KOPT-K1 (cell line): ENCODE results near the gene ZFYVE27.

Source experiments
- H3K27ac ChIP-seq: fragments of 200-600 bp; sonication (generic); 2 replicates; pipeline ENCODE4 v1.5.1; 2016; ENCODE audit warnings: antibody characterized with exemption, mild to moderate bottlenecking, low read depth, low read length; ENCODE audit not compliant: poor library complexity, severe bottlenecking
- H3K36me3 ChIP-seq: fragments of 200-600 bp; sonication (generic); 2 replicates; pipeline ENCODE4 v1.5.1; 2017; ENCODE audit warnings: antibody characterized with exemption, mild to moderate bottlenecking, low read length, moderate library complexity; ENCODE audit not compliant: insufficient read depth
- H3K9me3 ChIP-seq: fragments of 200-600 bp; sonication (generic); 2 replicates; pipeline ENCODE4 v1.5.1; 2017; ENCODE audit warnings: antibody characterized with exemption, low read length, mild to moderate bottlenecking; ENCODE audit not compliant: insufficient read depth, poor library complexity, severe bottlenecking

The ZFYVE27 gene

GRCh38 chr10:97755718-97756117 lies 18.8 kb downstream of the ZFYVE27 start:
- H3K27ac ChIP-seq = no peak overlapping the region
- no peaks in the 10 kb centered on the region for H3K9me3 ChIP-seq
- H3K36me3 ChIP-seq = peaks cover 98% of the 10 kb centered on the region

GRCh38 chr10:97757471-97757870 lies 20.5 kb downstream of the ZFYVE27 start:
- no peaks in the 10 kb centered on the region for H3K9me3 ChIP-seq
- peaks cover 97% of the 10 kb centered on the region for H3K36me3 ChIP-seq
- no peak overlapping the region for H3K27ac ChIP-seq

- Histone ChIP-seq H3K36me3 (peaks cover 84% of the 10 kb centered on the region), H3K27ac (no peak overlapping the region), H3K9me3 (no peaks in the 10 kb centered on the region)
Observed at GRCh38 chr10:97759158-97759887, 22.4 kb downstream of the ZFYVE27 start.

GRCh38 chr10:97759946-97760345 lies 23.0 kb downstream of the ZFYVE27 start:
- no peak overlapping the region for H3K27ac ChIP-seq
- H3K36me3 ChIP-seq = peaks cover 78% of the 10 kb centered on the region
- H3K9me3 ChIP-seq = no peaks in the 10 kb centered on the region

GRCh38 chr10:97760461-97761257 lies 23.7 kb downstream of the ZFYVE27 start:
- no peaks in the 10 kb centered on the region for H3K9me3 ChIP-seq
- peaks cover 71% of the 10 kb centered on the region for H3K36me3 ChIP-seq
- H3K27ac ChIP-seq = no peak overlapping the region

GRCh38 chr10:97761331-97761865 lies 24.5 kb downstream of the ZFYVE27 start:
- Histone ChIP-seq H3K36me3 (peaks cover 63% of the 10 kb centered on the region), H3K9me3 (no peaks in the 10 kb centered on the region), H3K27ac (no peak overlapping the region)

GRCh38 chr10:97762056-97762455 lies 25.1 kb downstream of the ZFYVE27 start:
- H3K27ac ChIP-seq = no peak overlapping the region

GRCh38 chr10:97762816-97763215 lies 25.9 kb downstream of the ZFYVE27 start:
- no peaks in the 10 kb centered on the region for H3K9me3 ChIP-seq
- no peak overlapping the region for H3K27ac ChIP-seq
- peaks cover 49% of the 10 kb centered on the region for H3K36me3 ChIP-seq

More at GRCh38 chr10:97762056-97762455, 25.1 kb downstream of the ZFYVE27 start:
- peaks cover 57% of the 10 kb centered on the region for H3K36me3 ChIP-seq
- no peaks in the 10 kb centered on the region for H3K9me3 ChIP-seq

GRCh38 chr10:97763411-97763810 lies 26.5 kb downstream of the ZFYVE27 start:
- H3K36me3 ChIP-seq = peaks cover 43% of the 10 kb centered on the region
- no peaks in the 10 kb centered on the region for H3K9me3 ChIP-seq
- H3K27ac ChIP-seq = no peak overlapping the region

- Histone ChIP-seq H3K36me3 (peaks cover 40% of the 10 kb centered on the region), H3K27ac (no peak overlapping the region), H3K9me3 (no peaks in the 10 kb centered on the region)
Observed at GRCh38 chr10:97763947-97764346, 27.0 kb downstream of the ZFYVE27 start.

- H3K36me3 ChIP-seq = peaks cover 34% of the 10 kb centered on the region
- no peaks in the 10 kb centered on the region for H3K9me3 ChIP-seq
- H3K27ac ChIP-seq = no peak overlapping the region
Observed at GRCh38 chr10:97764519-97764931, 27.6 kb downstream of the ZFYVE27 start.

- Histone ChIP-seq H3K36me3 (peaks cover 27% of the 10 kb centered on the region), H3K9me3 (no peaks in the 10 kb centered on the region), H3K27ac (no peak overlapping the region)
Observed at GRCh38 chr10:97765201-97765600, 28.3 kb downstream of the ZFYVE27 start.

GRCh38 chr10:97766106-97766810 lies 29.3 kb downstream of the ZFYVE27 start:
- H3K27ac ChIP-seq = no peak overlapping the region
- H3K9me3 ChIP-seq = no peaks in the 10 kb centered on the region
- H3K36me3 ChIP-seq = peaks cover 18% of the 10 kb centered on the region

GRCh38 chr10:97766996-97767924 lies 30.3 kb downstream of the ZFYVE27 start:
- H3K36me3 ChIP-seq = peaks cover 8% of the 10 kb centered on the region
- no peaks in the 10 kb centered on the region for H3K9me3 ChIP-seq
- H3K27ac ChIP-seq = no peak overlapping the region
